ENCODE results near the gene MDFIC.
"Not testable (repeated sequence)": the region's sequence is repeated elsewhere in the genome, so short reads cannot be mapped to it uniquely, and the experiment has no call there.

Gene MDFIC

GRCh38 chr7:114922026-114922651 is at the start of gene MDFIC:
Gene MDFIC, plus strand, starts transcription at chr7:114922094. Its CDS starts 940 bp downstream, at chr7:114923034.
- Histone ChIP-seq H4K20me1 (no peaks in the 10 kb centered on the region), H3K4me1 (peaks cover 0 to 6% (median 0%) of the 10 kb centered on the region in 10 experiments; a peak in 1 of 20 replicates), H3K4me2 (no peak within 1 kb of the TSS), H3K27ac (no peak within 1 kb of the TSS), H3K9ac (no peak within 1 kb of the TSS), H3K36me3 (no peaks in the 10 kb centered on the region), H3K4me3 (no peak within 1 kb of the TSS), H3K27me3 (no peaks in the 10 kb centered on the region), H3K9me3 (replicated peaks in 1 of 11) (peaks cover 10 to 19% (median 14%) of the 10 kb centered on the region in 11 experiments)
- TF ChIP-seq Cebpa-rat (IDR thresholded peaks at IDR 0.05), result no peak

- no peak overlapping the region for H3K4me3 ChIP-seq
- H3K9ac ChIP-seq, result no peak overlapping the region
- H3K4me2 ChIP-seq, result no peak overlapping the region
- no peaks in the 10 kb centered on the region for H3K36me3 ChIP-seq
- H3K27ac ChIP-seq, result no peak overlapping the region
- H4K20me1 ChIP-seq, result no peaks in the 10 kb centered on the region
- no peaks in the 10 kb centered on the region for H3K4me1 ChIP-seq
- peaks cover 0 to 16% (median 0%) of the 10 kb centered on the region in 11 experiments; a peak in 1 of 22 replicates for H3K9me3 ChIP-seq (replicated peaks in 1 of 11)
- TF ChIP-seq Cebpa-rat (IDR thresholded peaks at IDR 0.05), result no peak
- H3K27me3 ChIP-seq, result no peaks in the 10 kb centered on the region
Measured at GRCh38 chr7:114874170-114874569, 47.7 kb upstream of the MDFIC start.

GRCh38 chr7:114875186-114875585 is 46.7 kb upstream of the MDFIC start:
- H4K20me1 ChIP-seq, result no peaks in the 10 kb centered on the region
- peaks cover 0 to 26% (median 0%) of the 10 kb centered on the region in 11 experiments; a peak in 7 of 22 replicates for H3K9me3 ChIP-seq (replicated peaks in 1 of 11)

GRCh38 chr7:114879554-114879953 is 42.3 kb upstream of the MDFIC start:
- H3K9me3 ChIP-seq (replicated peaks in 1 of 11), result peaks cover 0 to 44% (median 0%) of the 10 kb centered on the region in 11 experiments; a peak in 8 of 22 replicates
- no peaks in the 10 kb centered on the region for H3K36me3 ChIP-seq
- no peaks in the 10 kb centered on the region for H3K4me1 ChIP-seq
- H3K27ac ChIP-seq, result no peak overlapping the region
- H4K20me1 ChIP-seq, result no peaks in the 10 kb centered on the region
- no peak for TF ChIP-seq Cebpa-rat (IDR thresholded peaks at IDR 0.05)
- H3K27me3 ChIP-seq, result no peaks in the 10 kb centered on the region
- H3K9ac ChIP-seq, result no peak overlapping the region
- no peak overlapping the region for H3K4me2 ChIP-seq
- H3K4me3 ChIP-seq, result no peak overlapping the region

More at GRCh38 chr7:114875186-114875585, 46.7 kb upstream of the MDFIC start:
- H3K4me3 ChIP-seq, result no peak overlapping the region
- no peak for TF ChIP-seq Cebpa-rat (IDR thresholded peaks at IDR 0.05)
- H3K36me3 ChIP-seq, result no peaks in the 10 kb centered on the region
- no peak overlapping the region for H3K27ac ChIP-seq
- H3K9ac ChIP-seq, result no peak overlapping the region
- no peaks in the 10 kb centered on the region for H3K4me1 ChIP-seq
- no peak overlapping the region for H3K4me2 ChIP-seq
- no peaks in the 10 kb centered on the region for H3K27me3 ChIP-seq

GRCh38 chr7:114885836-114886235 is 36.1 kb upstream of the MDFIC start:
- Histone ChIP-seq H4K20me1 (no peaks in the 10 kb centered on the region), H3K4me1 (peaks cover 0 to 12% (median 0%) of the 10 kb centered on the region in 10 experiments; a peak in 6 of 20 replicates), H3K36me3 (no peaks in the 10 kb centered on the region), H3K4me3 (no peak overlapping the region), H3K9ac (no peak overlapping the region), H3K27me3 (no peaks in the 10 kb centered on the region), H3K4me2 (no peak overlapping the region), H3K27ac (no peak overlapping the region), H3K9me3 (replicated peaks in 1 of 11) (peaks cover 0 to 11% (median 5%) of the 10 kb centered on the region in 11 experiments; a peak in 8 of 22 replicates)
- no peak for TF ChIP-seq Cebpa-rat (IDR thresholded peaks at IDR 0.05)

- Histone ChIP-seq H4K20me1 (no peaks in the 10 kb centered on the region), H3K4me3 (no peak overlapping the region), H3K27ac (no peak overlapping the region), H3K27me3 (no peaks in the 10 kb centered on the region), H3K9ac (no peak overlapping the region), H3K4me1 (peaks cover 0 to 12% (median 0%) of the 10 kb centered on the region in 10 experiments; a peak in 6 of 20 replicates), H3K9me3 (replicated peaks in 1 of 11) (peaks cover 0 to 8% (median 5%) of the 10 kb centered on the region in 11 experiments; a peak in 8 of 22 replicates), H3K36me3 (no peaks in the 10 kb centered on the region), H3K4me2 (no peak overlapping the region)
- no peak for TF ChIP-seq Cebpa-rat (IDR thresholded peaks at IDR 0.05)
Measured at GRCh38 chr7:114886241-114886640, 35.7 kb upstream of the MDFIC start.

GRCh38 chr7:114889116-114889515 is 32.8 kb upstream of the MDFIC start:
- peak overlapping the region in 2 of 11 experiments; percentile 14 to 34; a peak in 2 of 22 replicates for H3K27ac ChIP-seq
- peaks cover 0 to 11% (median 4%) of the 10 kb centered on the region in 11 experiments; a peak in 7 of 22 replicates for H3K9me3 ChIP-seq (replicated peaks in 1 of 11)
- not testable (repeated sequence) for H3K9ac ChIP-seq, H3K27me3 ChIP-seq, H4K20me1 ChIP-seq, H3K4me3 ChIP-seq, H3K36me3 ChIP-seq
- H3K4me2 ChIP-seq, result peak overlapping the region in 2 of 11 experiments; percentile 20 to 51; a peak in 3 of 22 replicates
- peaks cover 0 to 12% (median 0%) of the 10 kb centered on the region in 10 experiments; a peak in 6 of 20 replicates for H3K4me1 ChIP-seq

- Histone ChIP-seq H3K4me2 (peak overlapping the region in 3 of 11 experiments; percentile 12 to 51 (median 20); a peak in 5 of 22 replicates), H4K20me1 (no peaks in the 10 kb centered on the region), H3K27me3 (no peaks in the 10 kb centered on the region), H3K9ac (no peak overlapping the region), H3K4me1 (peaks cover 0 to 12% (median 0%) of the 10 kb centered on the region in 10 experiments; a peak in 6 of 20 replicates), H3K9me3 (replicated peaks in 1 of 11) (peaks cover 0 to 11% (median 4%) of the 10 kb centered on the region in 11 experiments; a peak in 7 of 22 replicates), H3K27ac (peak overlapping the region in 2 of 11 experiments; percentile 14 to 34; a peak in 2 of 22 replicates), H3K36me3 (no peaks in the 10 kb centered on the region), H3K4me3 (no peak overlapping the region)
- no peak for TF ChIP-seq Cebpa-rat (IDR thresholded peaks at IDR 0.05)
Measured at GRCh38 chr7:114889646-114890285, 32.1 kb upstream of the MDFIC start.

GRCh38 chr7:114890561-114890960 is 31.3 kb upstream of the MDFIC start:
- Histone ChIP-seq H3K4me3 (no peak overlapping the region), H3K27me3 (no peaks in the 10 kb centered on the region), H4K20me1 (no peaks in the 10 kb centered on the region), H3K9me3 (replicated peaks in 1 of 11) (peaks cover 0 to 11% (median 4%) of the 10 kb centered on the region in 11 experiments; a peak in 7 of 22 replicates), H3K4me1 (peaks cover 0 to 12% (median 0%) of the 10 kb centered on the region in 10 experiments; a peak in 6 of 20 replicates), H3K4me2 (no peak overlapping the region), H3K9ac (no peak overlapping the region), H3K27ac (no peak overlapping the region), H3K36me3 (no peaks in the 10 kb centered on the region)
- TF ChIP-seq Cebpa-rat (IDR thresholded peaks at IDR 0.05), result no peak
